ENCODE results near the gene ANO4.
"Not testable (repeated sequence)": the region's sequence is repeated elsewhere in the genome, so short reads cannot be mapped to it uniquely, and the experiment has no call there.

The ANO4 gene

GRCh38 chr12:100871195-100871734, 76.7 kb downstream of the ANO4 start:
- no peak for DNase-seq (ENCODE audit: low spot score)

DNA sequence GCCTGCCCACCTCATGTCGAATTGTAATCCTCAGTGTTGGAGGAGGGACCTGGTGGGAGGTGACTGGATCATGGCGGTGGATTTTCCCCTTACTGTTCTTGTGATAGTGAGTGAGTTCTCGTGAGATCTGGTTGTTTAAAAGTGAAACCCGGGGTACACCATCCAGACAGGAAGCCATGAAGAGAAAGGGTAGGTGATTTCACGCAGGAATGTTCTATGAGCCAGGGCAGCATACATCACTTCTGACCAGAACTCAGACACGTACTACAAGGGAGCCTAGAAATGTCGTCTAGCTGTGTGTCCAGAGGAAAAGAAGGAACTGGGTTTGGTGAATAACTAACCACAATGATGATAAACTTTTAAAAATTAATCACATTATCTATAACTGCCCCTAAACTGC, 80.6 kb downstream of the ANO4 start:
- no peak for DNase-seq (ENCODE audit: low spot score)

DNA sequence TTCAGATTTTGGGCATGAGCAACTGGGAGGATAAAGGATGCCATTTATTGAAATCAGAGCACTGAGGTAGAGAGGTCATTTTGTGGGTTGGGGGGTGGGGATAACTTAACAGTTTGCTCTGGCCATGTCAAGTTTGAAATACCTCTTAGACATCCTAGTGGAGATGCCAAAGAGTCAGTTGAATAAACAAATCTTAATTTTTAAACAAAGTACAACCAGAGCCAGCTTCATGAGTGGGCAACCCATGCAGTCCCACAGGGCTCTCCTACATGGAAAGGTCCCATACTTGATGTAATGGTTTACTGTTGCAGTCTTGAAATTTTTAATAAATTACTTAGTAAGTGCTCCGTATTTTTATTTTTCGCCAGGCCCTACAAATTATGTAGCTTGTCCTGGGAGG, 81.2 kb downstream of the ANO4 start:
- DNase-seq (ENCODE audit: low spot score), result no peak

DNA sequence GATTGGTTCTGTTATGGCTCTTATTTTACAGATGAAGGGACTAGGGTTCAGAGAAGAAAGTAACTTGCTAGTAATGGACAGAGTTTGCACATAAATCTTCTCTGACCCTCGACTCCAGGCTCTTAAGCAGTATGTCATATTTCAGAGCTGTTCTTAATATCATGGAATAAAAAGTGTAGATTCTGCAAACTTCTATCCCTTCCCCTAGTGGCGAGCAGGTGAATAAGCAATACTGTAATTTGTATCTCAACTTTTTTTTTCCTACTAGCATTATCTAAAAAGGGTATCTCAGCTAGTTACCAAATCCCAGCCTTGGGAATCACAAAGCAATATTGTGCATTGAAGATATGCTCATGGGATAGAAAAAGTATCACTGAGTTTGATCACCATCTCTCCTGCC, 83.2 kb downstream of the ANO4 start:
- DNase-seq (ENCODE audit: low spot score), result no peak

DNA sequence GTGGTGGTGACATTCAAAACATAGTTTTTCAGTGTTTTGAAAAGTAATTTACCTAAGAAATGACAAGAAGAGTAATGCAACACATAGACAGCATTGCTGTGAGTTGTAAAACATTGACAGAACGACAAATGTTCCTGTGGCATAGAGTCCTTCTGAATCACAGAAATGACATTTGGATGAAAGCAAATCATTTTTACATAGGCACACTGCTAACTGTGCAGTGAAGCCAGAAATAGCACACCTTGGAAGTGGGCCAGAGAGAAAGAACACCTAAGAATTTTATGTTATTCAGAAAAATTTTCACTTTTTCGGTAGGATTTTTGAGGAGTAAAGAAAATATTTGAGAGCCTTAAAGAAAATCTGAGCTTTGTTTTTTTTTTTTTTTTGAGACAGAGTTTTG, 100.6 kb downstream of the ANO4 start:
- DNase-seq (ENCODE audit: low spot score), result no peak

- no peak for DNase-seq (ENCODE audit: low spot score)
Measured at GRCh38 chr12:100896192-100896591, 101.6 kb downstream of the ANO4 start.

DNA sequence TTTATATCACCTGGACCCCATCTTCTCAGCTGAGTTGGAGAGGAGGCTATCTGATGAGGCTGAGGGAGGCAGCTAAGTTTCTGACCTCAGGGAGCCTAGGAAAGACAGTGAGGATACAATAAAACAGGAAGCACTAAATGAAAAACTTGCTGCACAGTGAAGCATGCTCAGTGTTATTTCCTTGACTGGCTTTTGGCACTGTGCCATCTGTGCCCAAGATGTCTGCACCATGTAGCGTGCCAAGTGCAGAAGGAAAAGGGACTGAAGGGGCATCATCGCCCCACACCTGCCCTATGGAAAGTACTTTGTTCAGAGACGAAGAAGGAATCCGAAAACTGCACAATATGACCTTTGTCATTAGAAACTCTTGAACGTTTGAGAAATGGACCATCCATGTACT, 102.7 kb downstream of the ANO4 start:
- no peak for DNase-seq (ENCODE audit: low spot score)

DNA sequence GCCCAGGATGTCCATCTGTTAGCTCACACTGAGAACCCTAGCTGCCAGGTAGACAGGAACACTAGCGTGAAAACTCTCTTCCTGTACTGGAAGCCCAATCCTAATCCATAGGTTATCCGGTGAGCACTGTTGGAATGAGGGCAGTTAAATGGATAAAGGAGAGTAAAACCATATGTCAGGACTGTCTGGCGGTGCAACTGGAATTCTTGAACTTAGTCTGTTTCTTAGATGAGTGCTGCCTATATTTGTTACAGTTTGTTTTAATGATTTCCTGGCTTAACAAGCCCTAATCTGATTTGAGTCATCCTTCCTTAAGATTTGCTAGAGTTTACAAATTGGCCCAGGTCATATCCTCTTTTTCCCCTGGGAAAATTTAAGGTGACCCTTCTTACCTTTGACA, 104.7 kb downstream of the ANO4 start:
- DNase-seq (ENCODE audit: low spot score), result no peak

DNA sequence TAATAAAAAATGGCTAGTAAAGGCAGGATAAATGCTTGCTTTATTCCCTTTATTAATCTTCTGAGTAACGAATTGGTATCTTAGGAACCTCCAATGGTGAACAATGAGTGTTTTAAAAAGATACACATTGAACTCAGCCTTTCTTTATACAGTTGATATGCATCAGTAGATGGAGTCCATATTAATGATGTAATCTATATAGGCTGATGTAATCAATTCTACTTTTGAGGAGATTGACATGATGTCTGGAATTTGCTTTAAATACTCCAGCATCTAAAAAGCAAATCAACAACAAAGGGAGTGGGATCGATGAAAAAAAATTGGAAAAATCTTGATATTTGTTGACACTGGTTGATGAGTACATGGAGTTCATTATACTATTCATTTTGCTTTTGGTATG, 106.2 kb downstream of the ANO4 start:
- no peak for DNase-seq (ENCODE audit: low spot score)

- DNase-seq (ENCODE audit: low spot score), result no peak
Measured at GRCh38 chr12:100901266-100901665, 106.7 kb downstream of the ANO4 start.

DNA sequence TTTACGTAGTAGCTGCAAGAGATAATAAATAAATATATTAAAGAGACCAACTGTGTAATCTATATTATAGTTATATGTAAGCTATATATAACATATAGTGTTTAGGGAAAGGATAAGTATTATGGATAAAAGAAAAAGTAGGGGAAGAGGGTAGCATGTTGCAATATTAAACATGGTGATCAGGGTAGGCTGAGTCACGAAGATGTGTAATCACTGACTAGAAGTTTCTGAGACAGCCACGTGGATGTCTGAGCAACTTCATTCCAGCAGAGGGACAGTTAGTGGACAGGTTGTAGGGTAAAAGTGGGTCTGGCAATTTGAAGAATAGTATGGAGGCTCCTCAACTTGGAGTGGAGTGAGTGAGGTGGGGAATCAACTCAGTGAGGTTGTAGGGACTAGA, 109.7 kb downstream of the ANO4 start:
- no peak for DNase-seq (ENCODE audit: low spot score)

- no peak for DNase-seq (ENCODE audit: low spot score)
Measured at GRCh38 chr12:100908501-100908900, 113.9 kb downstream of the ANO4 start.

DNA sequence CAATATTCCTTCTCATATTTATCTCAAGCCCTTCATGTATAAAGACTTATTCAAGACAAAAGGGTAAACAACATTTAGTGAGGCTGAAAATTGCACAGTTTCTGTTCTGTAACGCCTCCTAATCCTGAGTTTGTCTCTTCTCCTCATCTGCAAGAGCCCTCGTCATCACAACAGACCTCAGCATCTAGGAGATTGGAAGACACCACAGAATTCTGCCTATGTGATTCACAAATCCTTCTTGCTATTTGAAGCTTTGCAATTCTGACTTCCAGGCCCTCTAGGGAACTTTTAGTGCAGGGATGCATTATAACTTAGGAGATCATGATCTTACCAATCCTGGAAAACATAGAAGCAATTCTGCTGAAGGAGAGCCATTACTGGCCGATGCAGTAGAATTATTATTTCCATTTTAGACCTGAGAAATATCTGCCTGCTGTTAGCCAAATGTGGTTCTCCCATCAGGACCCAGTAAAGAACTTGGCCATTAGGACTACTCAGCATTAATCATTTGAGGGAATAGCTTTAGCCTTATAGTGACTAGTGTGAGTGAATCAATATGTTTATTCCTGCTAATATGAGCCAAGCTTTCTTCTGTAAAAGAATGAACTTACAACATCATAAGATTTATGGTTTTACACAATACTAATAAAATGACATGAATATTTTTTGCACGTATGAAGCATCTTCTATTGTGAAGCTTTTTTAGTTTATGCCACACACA, 119.5 kb downstream of the ANO4 start:
- DNase-seq (ENCODE audit: low spot score), result no peak

- no peak for DNase-seq (ENCODE audit: low spot score)
Measured at GRCh38 chr12:100919116-100919515, 124.5 kb downstream of the ANO4 start.

- no peak for DNase-seq (ENCODE audit: low spot score)
Measured at GRCh38 chr12:100920493-100920892, 125.9 kb downstream of the ANO4 start.

- peak; percentile 4 for DNase-seq (ENCODE audit: low spot score)
Measured at GRCh38 chr12:100926669-100927248, 132.2 kb downstream of the ANO4 start.

GRCh38 chr12:100927826-100928225, 133.2 kb downstream of the ANO4 start:
- no peak for DNase-seq (ENCODE audit: low spot score)

DNA sequence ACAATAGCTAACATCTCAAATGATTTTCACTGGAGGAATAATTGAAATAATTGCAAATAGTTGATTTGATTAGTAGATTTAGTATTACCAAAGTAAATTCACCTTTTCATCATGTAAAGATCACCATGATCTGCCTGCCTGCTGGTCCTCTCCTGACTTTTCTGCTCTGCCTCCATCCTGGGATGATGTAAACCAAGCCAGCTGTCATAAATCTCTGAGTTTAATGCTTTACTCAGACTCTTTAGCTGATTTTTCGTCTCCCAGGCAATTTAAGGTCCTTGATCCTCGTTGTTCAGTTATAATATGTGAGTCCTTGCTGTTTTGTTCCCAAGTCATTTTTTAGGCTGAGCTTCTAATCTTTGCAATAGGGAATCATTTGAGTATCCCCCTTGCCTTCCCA, 138.0 kb downstream of the ANO4 start:
- no peak for DNase-seq (ENCODE audit: low spot score)

DNA sequence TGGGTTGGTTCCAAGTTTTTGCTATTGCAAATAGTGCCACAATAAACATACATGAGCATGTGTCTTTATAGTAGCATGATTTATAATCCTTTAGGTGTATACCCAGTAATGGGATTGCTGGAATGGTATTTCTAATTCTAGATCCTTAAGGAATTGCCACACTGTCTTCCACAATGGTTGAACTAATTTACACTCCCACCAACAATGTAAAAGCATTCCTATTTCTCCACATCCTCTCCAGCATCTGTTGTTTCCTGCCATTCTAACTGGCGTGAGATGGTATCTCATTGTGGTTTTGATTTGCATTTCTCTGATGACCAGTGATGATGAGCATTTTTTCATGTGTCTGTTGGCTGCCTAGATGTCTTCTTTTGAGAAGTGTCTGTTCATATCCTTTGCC, 139.0 kb downstream of the ANO4 start:
- DNase-seq (ENCODE audit: low spot score), result not testable (repeated sequence)

DNA sequence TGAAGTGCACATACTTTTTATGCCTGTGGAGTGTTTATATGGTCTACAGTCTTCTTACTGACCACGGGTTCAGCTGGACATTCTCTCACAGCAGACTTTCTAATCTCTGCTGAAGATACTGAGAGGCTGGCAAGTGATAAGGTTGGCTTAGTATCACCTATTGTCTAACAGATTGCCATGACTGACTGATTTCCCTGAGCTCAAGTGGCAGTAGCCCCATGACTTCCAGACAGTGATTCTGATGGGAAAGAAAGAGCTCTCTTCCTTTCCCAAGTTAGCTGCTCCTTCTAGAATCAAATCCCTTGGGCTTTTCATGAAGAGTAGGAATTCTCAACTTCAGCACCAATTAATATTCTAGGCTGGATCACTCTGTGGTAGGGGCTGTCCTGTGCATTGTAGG, 141.4 kb downstream of the ANO4 start:
- no peak for DNase-seq (ENCODE audit: low spot score)

DNA sequence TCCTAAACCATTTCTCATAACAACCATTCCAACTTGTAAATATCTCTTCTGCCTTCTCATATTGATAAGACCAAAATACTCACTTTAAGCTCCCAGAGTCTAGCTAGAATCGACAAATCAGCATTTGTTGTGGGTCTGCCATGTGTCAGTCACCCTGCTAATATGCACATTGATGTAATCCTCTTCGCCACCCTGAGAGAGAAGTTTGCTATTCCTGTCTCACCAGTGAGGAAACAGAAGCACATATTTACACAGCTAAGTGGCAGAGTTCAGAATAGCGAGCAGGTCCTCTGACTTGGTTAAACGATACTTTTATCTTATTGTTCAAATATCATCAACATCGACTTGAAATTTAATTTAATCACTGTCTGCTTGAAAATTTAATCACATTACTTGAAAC, 142.1 kb downstream of the ANO4 start:
- no peak for DNase-seq (ENCODE audit: low spot score)

DNA sequence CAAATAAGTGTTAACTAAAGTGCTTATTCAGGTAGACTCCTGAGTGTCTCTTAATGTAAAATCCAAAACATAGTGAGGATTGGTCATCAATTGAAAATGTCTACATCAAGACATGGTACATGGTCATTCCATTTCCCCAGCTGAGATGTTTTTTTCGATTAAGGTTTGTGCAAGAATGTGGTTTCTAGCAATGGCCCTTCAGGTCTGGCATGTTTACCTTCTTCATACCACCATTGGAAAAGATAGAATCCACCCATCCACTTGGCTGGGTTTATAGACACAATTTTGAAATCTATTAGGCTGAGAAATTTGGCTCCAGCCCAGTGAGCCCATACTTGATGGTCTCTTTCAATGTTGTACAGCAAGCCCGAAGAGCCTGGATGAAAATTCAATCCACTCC, 145.9 kb downstream of the ANO4 start:
- DNase-seq (ENCODE audit: low spot score), result no peak

- no peak for DNase-seq (ENCODE audit: low spot score)
Measured at GRCh38 chr12:100942984-100943749, 148.6 kb downstream of the ANO4 start.

Data from SK-N-DZ (cell line).